Body of pancreas (tissue), 4 donors: Measurements from ENCODE around the gene SMG9. TPM values are rescaled to one million over a fixed set of nuclear protein-coding genes. Genes with fewer than 3 reads are reported as not detected.

Source experiments
- ATAC-seq: fragments of 150-250 bp; one replicate; pipeline ENCODE4 v1.9.1; 2016
- DNase-seq, 4 donors: peaks; one replicate each; pipeline ENCODE4 v3.0.0-alpha.2; 2019
- H3K27ac ChIP-seq, 4 donors: fragments of 200-600 bp; sonication (generic); 1 replicate in 3 of 4; 2 replicates in 1 of 4; pipeline versions ENCODE4 v1.5.1 to v1.6.1; 2016 to 2019; ENCODE audit warnings: mild to moderate bottlenecking in 1 of 4, mixed read lengths in 1 of 4, moderate library complexity in 1 of 4
- H3K27me3 ChIP-seq, 2 donors: fragments of 200-600 bp; sonication (generic); one replicate each; pipeline ENCODE4 v1.6.0; 2016; ENCODE audit warnings: mild to moderate bottlenecking in 1 of 2
- H3K36me3 ChIP-seq, 2 donors: fragments of 200-600 bp; sonication (generic); replicated peaks in 1 of 2; 2 replicates each; pipeline ENCODE4 v1.5.1; 2016; ENCODE audit warnings: low read depth in 2 of 2; ENCODE audit not compliant: insufficient read depth in 1 of 2
- H3K4me1 ChIP-seq: fragments of 200-600 bp; sonication (generic); one replicate; pipeline ENCODE4 v1.6.0; 2016
- H3K4me3 ChIP-seq, 2 donors: fragments of 200-600 bp; sonication (generic); 1 replicate in 1 of 2; 2 replicates in 1 of 2; pipeline ENCODE4 v1.5.1; 2016 to 2019
- H3K9me3 ChIP-seq, 3 donors: fragments of 200-600 bp; sonication (generic); 1 replicate in 2 of 3; 2 replicates in 1 of 3; pipeline ENCODE4 v1.5.1; 2016
- CTCF ChIP-seq, 7 experiments: fragments of 450-650 bp in 4 of 7; fragments of 200-600 bp in 3 of 7; sonication (generic) in 3 of 7; IDR thresholded peaks; one replicate each; pipeline ENCODE4 v1.5.1; 2016 to 2019; ENCODE audit warnings: antibody characterized with exemption in 7 of 7
- POLR2A ChIP-seq, 3 donors: fragments of 450-650 bp; IDR thresholded peaks; one replicate each; pipeline ENCODE4 v1.6.1; 2016; ENCODE audit warnings: antibody characterized with exemption in 3 of 3, mild to moderate bottlenecking in 2 of 3
- WGBS, 2 donors: methylation state at CpG; one replicate each; pipeline ENCODE4 v1.1.5; 2017; 5-methylcytosine and 5-hydroxymethylcytosine counted together
- intact Hi-C: fragments of 100-400 bp; cut with DNase I; formaldehyde crosslinking; loops from one replicate; pipeline ENCODE4 v1.15.1; 2023
- total RNA-seq, 2 donors: library from RNA; depleted of rRNA; stranded (reverse); fragments of >200 nt; gene quantifications; one replicate each; pipeline ENCODE4 v1.1.0, GENCODE V29; 2016

The SMG9 gene
- total RNA-seq, 2 donors from 2014 or later = 8.3 to 52.1 TPM

GRCh38 chr19:43763473-43763939 lies 8.7 kb upstream of the SMG9 start:
- Histone ChIP-seq H3K4me1 (no peaks in the 10 kb centered on the region), H3K36me3 (no peaks in the 10 kb centered on the region), H3K27ac (no peak overlapping the region), H3K27me3 (no peaks in the 10 kb centered on the region), H3K4me3 (no peak overlapping the region), H3K9me3 (no peaks in the 10 kb centered on the region)
- WGBS, 2 donors = 56 to 60% methylated on average over 3 of the region's 3 CpGs
- no peak for ATAC-seq
- intact Hi-C loops = no loop called here
- TF ChIP-seq CTCF (IDR thresholded peaks at IDR 0.05) (no peak), POLR2A (IDR thresholded peaks at IDR 0.05) (no peak)
- DNase-seq = peak in 1 of 4 donors; percentile 32

GRCh38 chr19:43762814-43763213 lies 8.1 kb upstream of the SMG9 start:
- Histone ChIP-seq H3K27ac (no peak overlapping the region), H3K9me3 (no peaks in the 10 kb centered on the region), H3K4me1 (no peaks in the 10 kb centered on the region), H3K4me3 (no peak overlapping the region), H3K36me3 (no peaks in the 10 kb centered on the region), H3K27me3 (no peaks in the 10 kb centered on the region)
- intact Hi-C loops = no loop called here
- DNase-seq (no peak), ATAC-seq (no peak)
- TF ChIP-seq CTCF (IDR thresholded peaks at IDR 0.05) = no peak
- no peak for TF ChIP-seq POLR2A (IDR thresholded peaks at IDR 0.05)
- 60 to 68% methylated on average over 3 of the region's 3 CpGs for WGBS, 2 donors

DNA sequence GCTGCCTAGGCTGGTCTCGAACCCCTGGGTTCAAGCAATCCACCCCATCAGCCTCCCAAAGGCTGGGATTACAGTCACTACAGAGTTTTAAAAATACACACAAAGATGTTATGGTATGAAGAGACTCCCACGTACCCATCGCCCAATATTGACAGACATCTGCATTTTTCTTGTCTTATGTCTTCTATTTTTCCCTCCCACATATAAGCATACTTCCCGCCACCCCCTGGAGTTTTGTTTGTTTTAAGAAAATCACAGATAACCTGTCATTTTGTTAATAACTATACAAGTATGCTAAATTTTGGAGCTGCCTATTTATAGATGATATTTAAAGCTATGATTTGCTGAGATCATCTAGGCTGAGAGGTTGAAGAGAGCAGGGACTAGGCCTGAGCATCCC lies 6.2 kb upstream of the SMG9 start:
- Histone ChIP-seq H3K4me1 (peaks cover under 1% of the 10 kb centered on the region), H3K9me3 (no peaks in the 10 kb centered on the region), H3K27ac (no peak overlapping the region), H3K36me3 (no peaks in the 10 kb centered on the region), H3K4me3 (no peak overlapping the region), H3K27me3 (no peaks in the 10 kb centered on the region)
- intact Hi-C loops = no loop called here
- TF ChIP-seq CTCF (IDR thresholded peaks at IDR 0.05) = no peak
- TF ChIP-seq POLR2A (IDR thresholded peaks at IDR 0.05) = no peak
- DNase-seq = no peak
- ATAC-seq = no peak
- WGBS, 2 donors = 78 to 82% methylated on average over 4 of the region's 4 CpGs

- Histone ChIP-seq H3K27ac (no peak overlapping the region), H3K36me3 (no peaks in the 10 kb centered on the region), H3K4me3 (no peak overlapping the region), H3K27me3 (no peaks in the 10 kb centered on the region), H3K9me3 (no peaks in the 10 kb centered on the region), H3K4me1 (peaks cover 6% of the 10 kb centered on the region)
- TF ChIP-seq CTCF (IDR thresholded peaks at IDR 0.05) (no peak), POLR2A (IDR thresholded peaks at IDR 0.05) (no peak)
- 68 to 77% methylated on average over 5 of the region's 5 CpGs for WGBS, 2 donors
- intact Hi-C loops = no loop called here
- no peak for ATAC-seq
- no peak for DNase-seq
Observed at GRCh38 chr19:43759515-43759914, 4.8 kb upstream of the SMG9 start.

GRCh38 chr19:43755256-43755801 lies 567 bp upstream of the SMG9 start:
- H3K9me3 ChIP-seq = no peaks in the 10 kb centered on the region
- peak overlapping the region; percentile 94 to 100 (median 98) for H3K27ac ChIP-seq
- intact Hi-C loops = no loop called here
- peak; percentile 81 to 85 (median 82) for DNase-seq
- no peak for TF ChIP-seq POLR2A (IDR thresholded peaks at IDR 0.05)
- peak in 1 of 7 experiments; percentile 1 for TF ChIP-seq CTCF (IDR thresholded peaks at IDR 0.05)
- peak overlapping the region; percentile 34 to 52 for H3K4me3 ChIP-seq
- peaks cover 18% of the 10 kb centered on the region for H3K4me1 ChIP-seq
- ATAC-seq = peak; percentile 45
- H3K36me3 ChIP-seq = no peaks in the 10 kb centered on the region
- no peaks in the 10 kb centered on the region for H3K27me3 ChIP-seq
- WGBS, 2 donors = 1 to 2% methylated on average over 25 to 28 of the region's 28 CpGs
